ENCODE data around the gene PLB1.

PLB1 gene

GRCh38 chr2:28534817-28535216 is 39.0 kb downstream of the PLB1 start:
- TF ChIP-seq RAD21 (IDR thresholded peaks at IDR 0.05; ENCODE audit: low read depth): no peak
- TF ChIP-seq MAX (IDR thresholded peaks at IDR 0.05): no peak
- no peak for TF ChIP-seq YY1 (IDR thresholded peaks at IDR 0.05; ENCODE audit: low read depth)

GRCh38 chr2:28538134-28538533 is 42.3 kb downstream of the PLB1 start:
- TF ChIP-seq TEAD4 (IDR thresholded peaks at IDR 0.05) (no peak), EP300 (IDR thresholded peaks at IDR 0.05; ENCODE audit: borderline replicate concordance) (no peak), REST (IDR thresholded peaks at IDR 0.05; ENCODE audit: low read depth) (no peak)

GRCh38 chr2:28538652-28539051 is 42.8 kb downstream of the PLB1 start:
- TF ChIP-seq EP300 (IDR thresholded peaks at IDR 0.05; ENCODE audit: borderline replicate concordance): no peak
- TF ChIP-seq RAD21 (IDR thresholded peaks at IDR 0.05; ENCODE audit: low read depth): no peak
- TF ChIP-seq EGR1 (IDR thresholded peaks at IDR 0.05): no peak
- no peak for TF ChIP-seq TCF12 (IDR thresholded peaks at IDR 0.05; ENCODE audit: low read depth)
- TF ChIP-seq YY1 (IDR thresholded peaks at IDR 0.05; ENCODE audit: low read depth): no peak
- no peak for TF ChIP-seq CEBPB (IDR thresholded peaks at IDR 0.05)
- no peak for TF ChIP-seq MAX (IDR thresholded peaks at IDR 0.05)
- TF ChIP-seq NFIC (IDR thresholded peaks at IDR 0.05): no peak
- TF ChIP-seq CREB1 (IDR thresholded peaks at IDR 0.05; ENCODE audit: low read depth): no peak
- no peak for TF ChIP-seq TAF1 (IDR thresholded peaks at IDR 0.05; ENCODE audit: low read depth)
- no peak for TF ChIP-seq ZBTB7A (IDR thresholded peaks at IDR 0.05; ENCODE audit: low read depth)
- TF ChIP-seq TEAD4 (IDR thresholded peaks at IDR 0.05): no peak
- no peak for TF ChIP-seq USF1 (IDR thresholded peaks at IDR 0.05)

- peak; percentile 72 for TF ChIP-seq USF1 (IDR thresholded peaks at IDR 0.05)
- no peak for TF ChIP-seq YY1 (IDR thresholded peaks at IDR 0.05; ENCODE audit: low read depth)
- TF ChIP-seq FOXM1 (IDR thresholded peaks at IDR 0.05; ENCODE audit: borderline replicate concordance, low read depth): no peak
- TF ChIP-seq NFIC (IDR thresholded peaks at IDR 0.05): peak; percentile 88
- TF ChIP-seq MAX (IDR thresholded peaks at IDR 0.05): peak; percentile 58
- TF ChIP-seq TAF1 (IDR thresholded peaks at IDR 0.05; ENCODE audit: low read depth): no peak
- TF ChIP-seq REST (IDR thresholded peaks at IDR 0.05; ENCODE audit: low read depth): no peak
- 0 out of 2 replicates have a peak, but pooled peaks have one; percentile 36 for TF ChIP-seq TCF12 (IDR thresholded peaks at IDR 0.05; ENCODE audit: low read depth)
Measured at GRCh38 chr2:28539118-28539541, 43.3 kb downstream of the PLB1 start.

- TF ChIP-seq ZBTB7A (IDR thresholded peaks at IDR 0.05; ENCODE audit: low read depth) (no peak), USF1 (IDR thresholded peaks at IDR 0.05) (no peak), RAD21 (IDR thresholded peaks at IDR 0.05; ENCODE audit: low read depth) (no peak), MAX (IDR thresholded peaks at IDR 0.05) (no peak), TEAD4 (IDR thresholded peaks at IDR 0.05) (no peak), FOXM1 (IDR thresholded peaks at IDR 0.05; ENCODE audit: borderline replicate concordance, low read depth) (no peak), CREB1 (IDR thresholded peaks at IDR 0.05; ENCODE audit: low read depth) (no peak), NFIC (IDR thresholded peaks at IDR 0.05) (no peak), CEBPB (IDR thresholded peaks at IDR 0.05) (no peak), TAF1 (IDR thresholded peaks at IDR 0.05; ENCODE audit: low read depth) (no peak), EGR1 (IDR thresholded peaks at IDR 0.05) (no peak), EP300 (IDR thresholded peaks at IDR 0.05; ENCODE audit: borderline replicate concordance) (no peak), YY1 (IDR thresholded peaks at IDR 0.05; ENCODE audit: low read depth) (no peak), TCF12 (IDR thresholded peaks at IDR 0.05; ENCODE audit: low read depth) (no peak), REST (IDR thresholded peaks at IDR 0.05; ENCODE audit: low read depth) (no peak)
Measured at GRCh38 chr2:28543316-28544035, 47.6 kb downstream of the PLB1 start.
